PC-9 (cell line): Measurements from ENCODE around the gene ZCCHC7. TPM values are rescaled to one million over a fixed set of nuclear protein-coding genes. Genes with fewer than 3 reads are reported as not detected.

Experiments
- BruUV-seq: library from RNA; stranded (reverse); fragments of 400-500 nt; replicated peaks from 2 replicates; lab custom pipeline; 2021; lab: Mats Ljungman, UMichigan
- CTCF ChIA-PET: fragments of 300-600 bp; sonication (Branson Sonifier 250); formaldehyde crosslinking; loops from one replicate; lab custom pipeline; 2022; ENCODE audit warnings: antibody characterized with exemption; lab: Charles Lee
- POLR2A ChIA-PET: fragments of 300-600 bp; sonication (Branson Sonifier 250); formaldehyde crosslinking; loops from one replicate; lab custom pipeline; 2022; ENCODE audit warnings: antibody characterized with exemption; ENCODE audit not compliant: unreplicated experiment; lab: Charles Lee
- DNase-seq, 2 experiments: peaks; one replicate each; pipeline versions ENCODE4 v3.0.0 to v3.0.0-alpha.2; 2015 to 2022; ENCODE audit warnings: mixed read lengths in 1 of 2
- H2AFZ ChIP-seq: fragments of 200-600 bp; sonication (generic); 2 replicates; pipeline ENCODE4 v1.8.1; 2017; ENCODE audit warnings: antibody characterized with exemption
- H3F3A ChIP-seq: fragments of 200-600 bp; sonication (generic); 2 replicates; pipeline ENCODE4 v1.8.1; 2017; ENCODE audit warnings: antibody characterized with exemption, mild to moderate bottlenecking, low read depth; ENCODE audit not compliant: insufficient read depth
- H3K27ac ChIP-seq: fragments of 200-600 bp; sonication (generic); 2 replicates; pipeline ENCODE4 v1.6.1; 2016; ENCODE audit warnings: mixed run types
- H3K27me3 ChIP-seq: fragments of 200-600 bp; sonication (generic); 2 replicates; pipeline ENCODE4 v1.6.1; 2016; ENCODE audit warnings: low read depth, mixed run types; ENCODE audit not compliant: insufficient read depth
- H3K36me3 ChIP-seq: fragments of 200-600 bp; sonication (generic); 2 replicates; pipeline ENCODE4 v1.6.1; 2016; ENCODE audit warnings: low read depth, mixed run types
- H3K4me1 ChIP-seq: fragments of 200-600 bp; sonication (generic); replicated peaks from 2 replicates; pipeline ENCODE4 v1.6.1; 2016; ENCODE audit warnings: mixed run types; ENCODE audit not compliant: insufficient read depth
- H3K4me2 ChIP-seq: fragments of 200-600 bp; sonication (generic); 2 replicates; pipeline ENCODE4 v1.6.1; 2017; ENCODE audit warnings: mixed run types
- H3K4me3 ChIP-seq: fragments of 200-600 bp; sonication (generic); 2 replicates; pipeline ENCODE4 v1.6.1; 2016; ENCODE audit warnings: mixed run types
- H3K79me2 ChIP-seq: fragments of 200-600 bp; sonication (generic); 2 replicates; pipeline ENCODE4 v1.6.1; 2017; ENCODE audit warnings: low read depth, mixed run types
- H3K9me2 ChIP-seq: fragments of 200-600 bp; sonication (generic); 2 replicates; pipeline ENCODE4 v1.8.1; 2017; ENCODE audit warnings: mild to moderate bottlenecking; ENCODE audit not compliant: insufficient read depth
- H3K9me3 ChIP-seq: fragments of 200-600 bp; sonication (generic); 2 replicates; pipeline ENCODE4 v1.8.1; 2016; ENCODE audit warnings: low read depth; ENCODE audit not compliant: insufficient read depth
- H4K20me1 ChIP-seq: fragments of 200-600 bp; sonication (generic); 2 replicates; pipeline ENCODE4 v1.8.1; 2017; ENCODE audit not compliant: insufficient read depth
- CTCF ChIP-seq: fragments of 200-600 bp; sonication (generic); conservative IDR thresholded peaks from 2 replicates; pipeline ENCODE4 v1.6.1; 2017; ENCODE audit warnings: mixed run types, antibody characterized with exemption, mild to moderate bottlenecking, moderate library complexity
- EZH2 ChIP-seq: fragments of 200-600 bp; sonication (generic); IDR thresholded peaks from 2 replicates; pipeline ENCODE4 v1.8.0; 2017; ENCODE audit warnings: antibody characterized with exemption, low read depth
- intact Hi-C: fragments of 100-400 bp; cut with micrococcal nuclease; formaldehyde crosslinking; loops from one replicate; pipeline ENCODE4 v1.10.0; 2022; ENCODE audit not compliant: unreplicated experiment
- total RNA-seq: library from RNA; stranded (reverse); gene quantifications from 2 replicates; pipeline ENCODE4 v1.2.3, GENCODE V29; 2021

Gene ZCCHC7
- total RNA-seq, 1 experiment from 2014 or later: 15.9 TPM

DNA sequence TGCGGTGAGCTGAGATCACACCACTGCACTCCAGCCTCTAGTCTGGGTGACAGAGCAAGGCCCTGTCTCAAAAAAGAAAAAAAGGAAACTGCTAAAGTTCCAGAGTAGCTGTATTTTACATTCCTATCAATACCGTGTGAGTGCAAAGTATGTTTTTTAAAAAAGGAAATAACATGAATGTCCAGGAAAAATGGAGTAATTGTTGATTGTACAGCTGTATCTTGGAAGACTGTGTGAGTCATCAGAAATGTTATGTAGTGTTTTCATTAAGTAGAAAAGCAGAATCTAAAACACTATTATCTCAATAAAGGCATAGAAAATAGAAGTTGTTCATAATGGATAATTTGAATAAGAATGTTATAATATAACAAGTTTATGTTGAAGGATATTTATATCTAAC, 53.9 kb downstream of the ZCCHC7 start:
- H3K9me2 ChIP-seq: no peaks in the 10 kb centered on the region
- TF ChIP-seq EZH2: no peak
- TF ChIP-seq CTCF: no peak
- CTCF ChIA-PET: no interaction called here
- H3K79me2 ChIP-seq: no peaks in the 10 kb centered on the region
- no peaks in the 10 kb centered on the region for H3F3A ChIP-seq
- no peak overlapping the region for H2AFZ ChIP-seq
- BruUV-seq: no TSS peak
- H3K4me1 ChIP-seq: no peaks in the 10 kb centered on the region
- intact Hi-C loops: no loop called here
- H3K36me3 ChIP-seq: no peaks in the 10 kb centered on the region
- POLR2A ChIA-PET: no interaction called here
- H3K27me3 ChIP-seq: no peaks in the 10 kb centered on the region
- H3K27ac ChIP-seq: no peak overlapping the region
- H3K9me3 ChIP-seq: no peaks in the 10 kb centered on the region
- H4K20me1 ChIP-seq: no peaks in the 10 kb centered on the region
- H3K4me3 ChIP-seq: no peak overlapping the region
- no peak for DNase-seq
- H3K4me2 ChIP-seq: no peak overlapping the region

- BruUV-seq: no TSS peak
- H3K27me3 ChIP-seq: no peaks in the 10 kb centered on the region
- POLR2A ChIA-PET: no interaction called here
Measured at GRCh38 chr9:37178742-37179141, 58.4 kb downstream of the ZCCHC7 start.

GRCh38 chr9:37179576-37179975, 59.2 kb downstream of the ZCCHC7 start:
- TF ChIP-seq CTCF (no peak), EZH2 (no peak)
- intact Hi-C loops: no loop called here
- H3K9me2 ChIP-seq: no peaks in the 10 kb centered on the region
- POLR2A ChIA-PET: no interaction called here
- no peak overlapping the region for H2AFZ ChIP-seq
- H3K9me3 ChIP-seq: no peaks in the 10 kb centered on the region
- no peaks in the 10 kb centered on the region for H3K36me3 ChIP-seq
- H3K4me1 ChIP-seq: no peaks in the 10 kb centered on the region
- H3K27ac ChIP-seq: no peak overlapping the region
- no peaks in the 10 kb centered on the region for H3K79me2 ChIP-seq
- H4K20me1 ChIP-seq: no peaks in the 10 kb centered on the region
- H3F3A ChIP-seq: no peaks in the 10 kb centered on the region
- BruUV-seq: no TSS peak
- H3K27me3 ChIP-seq: no peaks in the 10 kb centered on the region
- no peak overlapping the region for H3K4me2 ChIP-seq
- CTCF ChIA-PET: no interaction called here
- no peak overlapping the region for H3K4me3 ChIP-seq
- no peak for DNase-seq

More at GRCh38 chr9:37178742-37179141, 58.4 kb downstream of the ZCCHC7 start:
- H3K4me3 ChIP-seq: no peak overlapping the region
- H3K4me2 ChIP-seq: no peak overlapping the region
- no peaks in the 10 kb centered on the region for H3K36me3 ChIP-seq
- intact Hi-C loops: no loop called here
- H3K9me2 ChIP-seq: no peaks in the 10 kb centered on the region
- H3K79me2 ChIP-seq: no peaks in the 10 kb centered on the region
- DNase-seq: no peak
- no peak overlapping the region for H2AFZ ChIP-seq
- no peaks in the 10 kb centered on the region for H3K4me1 ChIP-seq
- H3K27ac ChIP-seq: no peak overlapping the region
- CTCF ChIA-PET: no interaction called here
- TF ChIP-seq CTCF (no peak), EZH2 (no peak)
- H3F3A ChIP-seq: no peaks in the 10 kb centered on the region
- no peaks in the 10 kb centered on the region for H4K20me1 ChIP-seq
- H3K9me3 ChIP-seq: no peaks in the 10 kb centered on the region
